ENCODE measurements around the gene MAP6. TPM values are rescaled to one million over a fixed set of nuclear protein-coding genes. Genes with fewer than 3 reads are reported as not detected.

MAP6 gene
- total RNA-seq, 1 donor from 2014 or later: 0.54 TPM

DNA sequence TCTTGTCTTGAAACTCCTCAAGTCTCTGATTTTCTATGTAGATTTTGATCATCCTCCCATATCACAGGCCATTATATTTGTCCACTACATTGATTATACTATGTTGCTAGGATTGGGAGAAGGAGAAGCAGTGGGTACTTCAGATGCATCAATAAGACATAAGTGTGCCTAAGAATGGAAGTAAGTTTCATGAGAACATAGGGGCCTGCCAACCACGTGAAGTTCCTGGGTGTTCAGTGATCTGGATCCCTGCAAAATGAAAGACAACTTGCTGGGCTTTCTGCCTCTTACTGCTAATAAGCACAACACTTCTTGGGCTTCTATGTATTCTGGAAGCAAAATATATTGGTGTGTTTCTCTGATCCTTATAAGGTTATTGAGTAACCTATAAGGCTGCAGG lies 89.0 kb downstream of the MAP6 start:
- peaks cover 10% of the 10 kb centered on the region for H3K4me1 Mint-ChIP-seq (ENCODE audit: low read depth)
- H3K36me3 Mint-ChIP-seq (ENCODE audit: low read depth): no peaks in the 10 kb centered on the region
- no peaks in the 10 kb centered on the region for H3K9me3 Mint-ChIP-seq
- no peak overlapping the region for H3K27ac Mint-ChIP-seq
- no peak overlapping the region for H3K4me3 Mint-ChIP-seq
- intact Hi-C loops (cut with micrococcal nuclease): loop anchor here (5.0 kb wide), 1 partner anchor 87 kb away; the partner anchor contains the start of gene MAP6
- DNase-seq (ENCODE audit: low spot score): no peak
- H3K27me3 Mint-ChIP-seq (ENCODE audit: insufficient read depth): peaks cover 30% of the 10 kb centered on the region

DNA sequence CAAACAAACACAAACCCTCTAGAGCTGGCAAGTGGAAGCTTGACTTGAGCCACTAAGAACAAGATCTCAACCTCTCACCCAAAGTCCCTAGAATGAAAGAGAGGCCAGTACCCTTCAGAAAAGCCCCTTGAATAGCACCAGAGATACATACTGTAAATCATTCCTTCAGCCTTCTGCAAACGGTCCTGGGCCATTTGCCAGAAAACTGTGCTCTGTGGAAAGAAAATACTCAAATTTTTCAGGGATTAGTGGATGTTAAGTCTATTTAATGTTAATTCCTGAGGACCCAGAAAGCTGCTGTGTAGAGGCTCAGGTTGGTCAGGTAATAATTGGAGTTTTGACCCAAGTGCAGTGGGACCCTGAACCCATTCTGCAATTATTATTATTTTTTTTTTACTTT lies 89.9 kb downstream of the MAP6 start:
- no peak for DNase-seq (ENCODE audit: low spot score)
- H3K4me1 Mint-ChIP-seq (ENCODE audit: low read depth): peaks cover 10% of the 10 kb centered on the region
- no peaks in the 10 kb centered on the region for H3K9me3 Mint-ChIP-seq
- intact Hi-C loops (cut with micrococcal nuclease): no loop called here
- peaks cover 25% of the 10 kb centered on the region for H3K27me3 Mint-ChIP-seq (ENCODE audit: insufficient read depth)
- H3K36me3 Mint-ChIP-seq (ENCODE audit: low read depth): no peaks in the 10 kb centered on the region
- no peak overlapping the region for H3K4me3 Mint-ChIP-seq
- H3K27ac Mint-ChIP-seq: no peak overlapping the region

DNA sequence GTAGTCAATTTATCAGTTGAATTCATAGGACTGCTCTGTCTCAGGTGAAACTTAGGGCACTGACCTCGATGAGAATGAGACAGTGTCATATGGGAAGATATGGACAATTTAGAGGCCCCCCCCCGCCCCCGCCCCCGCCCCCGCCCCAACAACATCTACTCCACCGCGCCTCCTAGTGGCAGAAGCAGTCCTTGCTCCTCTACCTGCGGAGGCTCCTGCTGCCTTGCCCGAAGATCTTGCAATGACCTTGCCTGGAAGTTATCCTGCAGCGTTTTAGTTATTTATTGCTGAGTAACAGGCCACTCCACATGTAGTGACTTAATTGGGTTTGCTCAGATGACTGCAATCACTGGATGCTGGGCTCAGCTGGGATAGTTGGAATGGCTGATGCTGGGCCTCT lies 91.6 kb downstream of the MAP6 start:
- Mint-ChIP-seq H3K27me3 (ENCODE audit: insufficient read depth) (peaks cover 13% of the 10 kb centered on the region), H3K27ac (no peak overlapping the region), H3K4me1 (ENCODE audit: low read depth) (peaks cover 1% of the 10 kb centered on the region), H3K36me3 (ENCODE audit: low read depth) (peaks cover 4% of the 10 kb centered on the region), H3K4me3 (no peak overlapping the region), H3K9me3 (no peaks in the 10 kb centered on the region)
- intact Hi-C loops (cut with micrococcal nuclease): loop anchor here (1.0 kb wide), 2 partner anchors 30 to 132 kb away; no protein-coding TSS in a partner anchor
- no peak for DNase-seq (ENCODE audit: low spot score)

DNA sequence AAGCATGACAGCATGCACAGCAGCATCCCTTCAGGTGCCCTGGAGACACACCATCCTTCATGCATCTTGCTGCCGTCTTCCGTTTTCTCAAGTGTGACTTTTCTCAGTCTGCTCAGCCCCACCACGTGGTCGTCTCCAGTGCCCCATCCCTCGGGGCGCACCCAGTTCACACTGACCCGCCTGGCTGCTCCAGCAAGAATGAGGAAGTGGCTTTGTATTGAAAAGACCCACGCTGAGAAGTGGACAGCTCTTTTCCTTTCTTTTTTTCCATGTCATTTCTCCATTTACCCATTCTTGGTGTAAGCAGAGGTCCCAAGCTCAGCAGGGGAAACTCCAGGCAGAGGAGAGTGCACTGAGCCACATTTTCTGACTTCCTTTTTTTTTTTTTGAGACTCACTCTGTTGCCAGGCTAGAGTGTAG lies 92.3 kb downstream of the MAP6 start:
- no peak overlapping the region for H3K27ac Mint-ChIP-seq
- peaks cover 11% of the 10 kb centered on the region for H3K27me3 Mint-ChIP-seq (ENCODE audit: insufficient read depth)
- no peak for DNase-seq (ENCODE audit: low spot score)
- H3K4me3 Mint-ChIP-seq: no peak overlapping the region
- no peaks in the 10 kb centered on the region for H3K4me1 Mint-ChIP-seq (ENCODE audit: low read depth)
- no peaks in the 10 kb centered on the region for H3K9me3 Mint-ChIP-seq
- peaks cover 4% of the 10 kb centered on the region for H3K36me3 Mint-ChIP-seq (ENCODE audit: low read depth)
- intact Hi-C loops (cut with micrococcal nuclease): no loop called here

DNA sequence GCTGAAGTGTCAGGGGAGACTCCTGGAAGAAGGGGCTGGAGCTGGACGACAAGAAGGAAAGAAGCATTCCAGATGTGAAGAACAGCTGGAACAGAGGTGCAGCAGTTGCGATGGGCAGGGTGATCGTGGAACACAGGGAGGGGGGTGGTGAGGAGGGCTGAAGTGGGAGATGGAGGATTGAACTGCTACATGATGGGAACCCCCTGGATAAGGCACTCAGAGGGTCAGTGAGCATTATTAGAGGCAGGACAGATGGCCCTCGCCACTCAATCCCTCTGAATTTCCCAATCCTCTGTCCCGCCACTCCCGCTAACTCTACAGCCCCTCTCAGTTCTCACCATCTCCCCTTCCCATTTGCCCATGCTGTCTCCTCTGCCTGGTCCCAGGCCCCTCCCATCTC lies 92.8 kb downstream of the MAP6 start:
- Mint-ChIP-seq H3K27me3 (ENCODE audit: insufficient read depth) (peaks cover 11% of the 10 kb centered on the region), H3K27ac (no peak overlapping the region), H3K4me3 (no peak overlapping the region), H3K9me3 (no peaks in the 10 kb centered on the region), H3K4me1 (ENCODE audit: low read depth) (no peaks in the 10 kb centered on the region), H3K36me3 (ENCODE audit: low read depth) (peaks cover 4% of the 10 kb centered on the region)
- no peak for DNase-seq (ENCODE audit: low spot score)
- intact Hi-C loops (cut with micrococcal nuclease): no loop called here

DNA sequence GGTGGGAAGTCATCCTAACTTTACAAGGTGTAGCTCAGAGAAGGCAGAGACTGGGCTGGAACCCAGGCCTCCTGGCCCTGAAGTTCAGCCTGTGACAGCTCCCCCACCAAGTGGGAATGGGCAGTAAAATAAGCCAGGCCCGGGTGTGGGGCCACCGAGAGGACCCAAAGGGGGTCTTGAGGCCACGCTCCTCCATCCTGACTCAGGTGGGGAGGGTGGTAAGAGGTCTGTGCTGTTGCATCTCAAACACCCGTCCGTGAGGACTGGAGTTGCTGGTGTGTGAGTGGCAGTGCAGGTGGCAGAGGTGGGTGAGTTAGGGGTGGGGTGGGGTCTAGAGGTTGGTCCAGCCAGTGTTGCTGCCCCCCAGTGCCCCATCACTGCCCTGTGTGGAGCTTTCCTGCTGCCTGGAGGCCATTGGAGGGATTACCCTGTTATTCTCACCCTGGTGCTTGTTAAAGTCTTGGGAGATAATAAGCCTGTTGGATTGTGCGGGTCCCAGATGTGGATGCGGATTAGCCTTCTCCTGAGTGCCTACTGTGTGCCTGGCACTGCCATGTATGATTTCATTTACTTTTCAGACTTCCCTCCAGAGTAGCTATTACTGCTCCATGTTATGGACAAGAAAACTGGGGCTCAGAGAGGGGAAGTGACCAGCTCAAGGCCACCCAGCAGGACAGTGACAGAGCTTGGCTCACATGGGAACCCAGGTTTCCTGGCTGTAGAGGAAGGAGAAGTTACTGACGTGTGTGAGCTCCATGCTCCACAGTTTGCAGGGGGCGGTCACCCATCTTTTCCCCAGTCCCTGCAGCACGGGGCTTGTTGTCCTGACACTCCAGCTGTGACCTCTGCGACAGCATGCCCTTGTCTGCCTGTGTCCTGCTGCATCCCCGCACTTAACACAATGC lies 93.9 kb downstream of the MAP6 start:
- no peaks in the 10 kb centered on the region for H3K9me3 Mint-ChIP-seq
- no peaks in the 10 kb centered on the region for H3K4me1 Mint-ChIP-seq (ENCODE audit: low read depth)
- H3K27ac Mint-ChIP-seq: no peak overlapping the region
- no peak for DNase-seq (ENCODE audit: low spot score)
- peaks cover 9% of the 10 kb centered on the region for H3K27me3 Mint-ChIP-seq (ENCODE audit: insufficient read depth)
- intact Hi-C loops (cut with micrococcal nuclease): no loop called here
- H3K36me3 Mint-ChIP-seq (ENCODE audit: low read depth): peaks cover 5% of the 10 kb centered on the region
- no peak overlapping the region for H3K4me3 Mint-ChIP-seq

DNA sequence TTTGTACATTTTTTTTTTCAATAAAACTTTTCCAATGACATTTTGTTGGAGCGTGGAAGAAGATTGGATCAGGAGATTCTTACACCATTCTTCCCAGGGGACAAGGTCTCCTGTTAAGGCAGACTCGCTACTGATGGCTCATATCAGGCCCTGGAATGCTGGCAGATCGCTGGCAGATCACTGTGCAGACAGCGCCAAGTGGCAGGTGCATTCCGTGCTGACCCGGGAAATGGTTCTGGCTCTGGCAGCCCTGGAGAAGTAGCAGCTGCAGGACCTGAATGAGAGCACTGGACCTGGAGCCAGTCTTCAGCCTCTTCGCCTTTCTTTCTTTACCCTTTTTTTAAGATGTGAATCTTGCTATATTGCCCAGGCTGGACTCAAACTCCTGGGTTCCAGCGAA lies 96.1 kb downstream of the MAP6 start:
- intact Hi-C loops (cut with micrococcal nuclease): no loop called here
- no peaks in the 10 kb centered on the region for H3K9me3 Mint-ChIP-seq
- peaks cover 15% of the 10 kb centered on the region for H3K36me3 Mint-ChIP-seq (ENCODE audit: low read depth)
- no peak overlapping the region for H3K27ac Mint-ChIP-seq
- no peaks in the 10 kb centered on the region for H3K4me1 Mint-ChIP-seq (ENCODE audit: low read depth)
- no peak for DNase-seq (ENCODE audit: low spot score)
- peaks cover 2% of the 10 kb centered on the region for H3K27me3 Mint-ChIP-seq (ENCODE audit: insufficient read depth)
- no peak overlapping the region for H3K4me3 Mint-ChIP-seq

DNA sequence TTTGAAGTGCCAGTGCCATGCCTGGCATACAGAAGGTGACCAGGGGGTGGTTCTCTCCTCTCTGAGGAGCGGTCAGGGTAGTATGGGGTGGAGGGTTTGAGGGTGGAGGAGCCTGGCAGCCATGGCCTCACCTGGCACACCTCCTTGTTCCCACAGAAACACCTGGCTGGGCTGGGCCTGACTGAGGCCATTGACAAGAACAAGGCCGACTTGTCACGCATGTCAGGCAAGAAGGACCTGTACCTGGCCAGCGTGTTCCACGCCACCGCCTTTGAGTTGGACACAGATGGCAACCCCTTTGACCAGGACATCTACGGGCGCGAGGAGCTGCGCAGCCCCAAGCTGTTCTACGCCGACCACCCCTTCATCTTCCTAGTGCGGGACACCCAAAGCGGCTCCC lies 97.2 kb downstream of the MAP6 start:
- H3K4me1 Mint-ChIP-seq (ENCODE audit: low read depth): no peaks in the 10 kb centered on the region

DNA sequence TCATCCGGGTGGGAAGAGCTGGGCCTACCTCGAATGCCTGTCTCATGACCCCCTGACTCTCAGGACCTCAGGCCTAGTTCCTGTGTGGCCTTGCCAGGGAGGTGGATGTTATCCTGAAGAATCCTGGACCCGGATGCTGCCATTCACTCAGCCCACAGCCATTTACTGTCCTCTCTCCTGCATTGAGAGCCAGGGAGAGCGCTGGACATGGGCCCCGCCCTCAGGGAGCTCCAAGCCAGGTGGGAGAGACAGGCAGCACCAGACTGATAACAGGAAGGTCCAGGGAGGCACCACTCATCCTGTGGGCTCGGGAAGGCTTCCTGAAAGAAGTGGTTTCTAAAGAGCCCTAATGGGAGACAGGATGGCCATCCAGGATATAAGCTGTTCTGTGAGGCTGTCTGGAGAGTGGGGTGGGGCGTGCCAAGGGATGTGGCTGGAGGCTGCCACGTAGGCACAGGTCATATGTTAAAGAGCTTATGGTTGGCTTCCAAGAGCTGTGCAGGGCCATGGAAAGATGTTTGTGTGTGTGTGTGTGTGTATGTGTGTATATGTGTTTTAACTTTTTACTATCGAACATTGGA lies 98.2 kb downstream of the MAP6 start:
- intact Hi-C loops (cut with micrococcal nuclease): no loop called here
- Mint-ChIP-seq H3K4me3 (no peak overlapping the region), H3K27me3 (ENCODE audit: insufficient read depth) (no peaks in the 10 kb centered on the region), H3K9me3 (no peaks in the 10 kb centered on the region), H3K36me3 (ENCODE audit: low read depth) (peaks cover 15% of the 10 kb centered on the region), H3K27ac (no peak overlapping the region), H3K4me1 (ENCODE audit: low read depth) (no peaks in the 10 kb centered on the region)
- DNase-seq (ENCODE audit: low spot score): no peak

More for the DNA sequence above, 97.2 kb downstream of the MAP6 start:
- no peaks in the 10 kb centered on the region for H3K9me3 Mint-ChIP-seq
- H3K27ac Mint-ChIP-seq: no peak overlapping the region
- H3K4me3 Mint-ChIP-seq: no peak overlapping the region
- peaks cover 15% of the 10 kb centered on the region for H3K36me3 Mint-ChIP-seq (ENCODE audit: low read depth)
- intact Hi-C loops (cut with micrococcal nuclease): no loop called here
- DNase-seq (ENCODE audit: low spot score): no peak
- no peaks in the 10 kb centered on the region for H3K27me3 Mint-ChIP-seq (ENCODE audit: insufficient read depth)

DNA sequence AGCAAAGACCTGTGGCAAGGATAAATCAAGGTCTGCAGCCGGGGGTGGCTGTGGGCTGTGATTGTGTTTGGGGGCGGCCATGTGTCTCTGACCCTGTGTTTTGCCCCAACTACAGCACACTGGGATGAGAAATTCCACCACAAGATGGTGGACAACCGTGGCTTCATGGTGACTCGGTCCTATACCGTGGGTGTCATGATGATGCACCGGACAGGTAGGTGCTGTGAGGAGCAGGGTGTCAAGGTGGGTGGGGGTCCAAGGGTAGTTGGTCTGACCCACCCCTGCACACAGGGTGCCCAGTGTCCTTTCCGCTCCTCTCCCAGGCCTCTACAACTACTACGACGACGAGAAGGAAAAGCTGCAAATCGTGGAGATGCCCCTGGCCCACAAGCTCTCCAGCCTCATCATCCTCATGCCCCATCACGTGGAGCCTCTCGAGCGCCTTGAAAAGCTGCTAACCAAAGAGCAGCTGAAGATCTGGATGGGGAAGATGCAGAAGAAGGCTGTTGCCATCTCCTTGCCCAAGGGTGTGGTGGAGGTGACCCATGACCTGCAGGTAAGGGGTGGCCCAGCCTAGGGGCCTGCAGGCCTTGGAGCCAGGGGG lies 100.1 kb downstream of the MAP6 start:
- Mint-ChIP-seq H3K9me3 (no peaks in the 10 kb centered on the region), H3K27ac (no peak overlapping the region), H3K27me3 (ENCODE audit: insufficient read depth) (no peaks in the 10 kb centered on the region), H3K36me3 (ENCODE audit: low read depth) (peaks cover 15% of the 10 kb centered on the region), H3K4me3 (no peak overlapping the region), H3K4me1 (ENCODE audit: low read depth) (peaks cover 3% of the 10 kb centered on the region)
- intact Hi-C loops (cut with micrococcal nuclease): loop anchor here (10.0 kb wide), 1 partner anchor 106 kb away; no protein-coding TSS in a partner anchor
- no peak for DNase-seq (ENCODE audit: low spot score)

DNA sequence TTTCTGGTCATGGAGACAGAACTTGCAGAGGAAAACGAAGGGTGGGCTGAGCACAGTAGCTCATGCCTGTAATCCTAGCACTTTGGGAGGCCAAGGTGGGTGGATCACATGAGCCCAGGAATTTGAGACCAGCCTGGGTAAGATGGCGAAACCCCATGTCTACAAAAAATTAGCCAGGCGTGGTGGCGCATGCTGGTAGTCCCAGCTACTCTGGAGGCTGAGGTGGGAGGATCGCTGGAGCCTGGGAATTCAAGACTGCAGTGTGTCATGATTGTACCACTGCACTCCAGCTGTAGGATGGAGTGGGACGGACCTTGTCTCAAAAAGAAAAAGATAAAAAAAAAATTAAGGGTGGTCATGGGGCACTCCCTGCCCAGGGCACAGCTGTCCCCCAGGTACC lies 100.9 kb downstream of the MAP6 start:
- Mint-ChIP-seq H3K27ac (no peak overlapping the region), H3K27me3 (ENCODE audit: insufficient read depth) (no peaks in the 10 kb centered on the region), H3K9me3 (no peaks in the 10 kb centered on the region), H3K36me3 (ENCODE audit: low read depth) (peaks cover 15% of the 10 kb centered on the region), H3K4me1 (ENCODE audit: low read depth) (peaks cover 8% of the 10 kb centered on the region), H3K4me3 (no peak overlapping the region)
- DNase-seq (ENCODE audit: low spot score): no peak
- intact Hi-C loops (cut with micrococcal nuclease): loop anchor here (10.0 kb wide), 1 partner anchor 107 kb away; no protein-coding TSS in a partner anchor

DNA sequence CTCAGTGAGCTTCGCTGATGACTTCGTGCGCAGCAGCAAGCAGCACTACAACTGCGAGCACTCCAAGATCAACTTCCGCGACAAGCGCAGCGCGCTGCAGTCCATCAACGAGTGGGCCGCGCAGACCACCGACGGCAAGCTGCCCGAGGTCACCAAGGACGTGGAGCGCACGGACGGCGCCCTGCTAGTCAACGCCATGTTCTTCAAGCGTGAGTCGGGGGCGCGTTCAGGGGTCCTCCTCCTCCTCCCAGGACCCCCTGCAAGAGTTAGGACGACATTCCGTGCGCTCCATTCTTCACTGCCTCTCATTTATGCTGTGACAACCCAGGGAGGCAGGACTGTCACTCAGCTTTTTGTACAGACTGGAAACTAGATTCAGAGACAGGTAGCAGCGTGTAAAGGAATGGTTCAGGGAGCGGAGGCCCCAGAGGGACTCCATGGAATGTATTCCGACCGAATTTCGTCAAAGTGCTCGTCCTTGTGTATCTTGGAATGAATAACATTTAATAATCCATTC lies 102.0 kb downstream of the MAP6 start:
- Mint-ChIP-seq H3K9me3 (no peaks in the 10 kb centered on the region), H3K36me3 (ENCODE audit: low read depth) (peaks cover 11% of the 10 kb centered on the region), H3K27me3 (ENCODE audit: insufficient read depth) (peaks cover 2% of the 10 kb centered on the region), H3K27ac (no peak overlapping the region), H3K4me1 (ENCODE audit: low read depth) (peaks cover 10% of the 10 kb centered on the region), H3K4me3 (no peak overlapping the region)
- intact Hi-C loops (cut with micrococcal nuclease): loop anchor here (10.0 kb wide), 1 partner anchor 108 kb away; no protein-coding TSS in a partner anchor
- DNase-seq (ENCODE audit: low spot score): no peak
